Measurements from ENCODE around the gene PCMT1.

The PCMT1 gene

DNA sequence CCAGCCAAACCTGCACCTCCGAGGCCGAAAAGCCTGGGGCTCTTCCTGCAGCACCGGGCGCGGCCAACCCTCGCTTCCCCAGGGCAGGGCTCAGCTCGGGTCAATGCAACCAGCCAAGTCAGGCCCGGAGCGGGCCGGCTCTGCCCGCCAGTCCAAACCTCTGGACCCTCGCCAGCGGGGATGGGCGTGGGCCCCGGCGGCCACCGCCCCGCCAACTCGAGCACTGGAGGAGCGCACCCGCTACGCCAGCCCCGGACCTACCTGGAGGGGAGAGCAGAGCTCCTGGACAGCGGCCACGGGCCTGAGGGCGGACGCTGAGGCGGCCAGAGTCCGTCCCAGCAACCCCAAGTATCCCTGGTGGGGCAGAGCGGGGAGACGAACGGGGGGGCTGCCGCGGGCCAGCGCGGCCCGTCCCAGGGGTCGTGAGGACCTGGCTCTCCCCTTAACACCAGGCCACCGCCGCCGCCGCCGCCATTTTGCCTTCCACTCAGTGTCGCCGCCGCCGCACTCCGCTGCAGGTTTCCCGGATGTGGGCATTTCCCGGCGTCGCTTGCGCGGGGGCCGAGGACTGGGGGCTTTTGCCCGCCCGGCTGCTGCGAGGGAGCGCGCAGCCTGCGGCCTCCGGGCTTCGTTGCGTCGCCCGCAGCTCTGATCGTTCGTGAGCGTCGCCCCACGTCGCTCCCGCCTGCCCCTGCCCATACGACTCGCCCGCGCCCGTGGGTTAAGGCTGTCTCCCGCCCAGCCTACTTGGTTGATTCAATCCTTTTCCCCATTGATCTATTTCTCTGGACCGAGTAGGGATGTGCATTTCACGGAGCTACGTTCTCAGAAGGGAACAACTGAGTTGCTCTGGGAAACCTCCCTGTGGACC is 31.7 kb upstream of the PCMT1 start, which contains the start of gene LATS1:
LATS1 (minus strand) TSS at position 514 of the 871 bp plus-strand sequence. CDS start 15,975 bp downstream, outside the sequence.
- TF ChIP-seq CTCF (IDR thresholded peaks at IDR 0.05; ENCODE audit: low read depth, low read length): no peak
- no peaks in the 10 kb centered on the region for H3K9me3 ChIP-seq

GRCh38 chr6:149719531-149719930 is 30.0 kb upstream of the PCMT1 start:
- TF ChIP-seq CTCF (IDR thresholded peaks at IDR 0.05; ENCODE audit: low read depth, low read length): no peak
- H3K36me3 ChIP-seq: peaks cover 8% of the 10 kb centered on the region
- H3K9me3 ChIP-seq: no peaks in the 10 kb centered on the region
- no peak overlapping the region for H3K4me3 ChIP-seq (ENCODE audit: low read depth, low read length)
- no peak for DNase-seq
- H3K4me1 ChIP-seq: no peaks in the 10 kb centered on the region
- H3K27me3 ChIP-seq: no peaks in the 10 kb centered on the region

More for the DNA sequence above, 31.7 kb upstream of the PCMT1 start, which contains the start of gene LATS1:
- Histone ChIP-seq H3K4me1 (no peaks in the 10 kb centered on the region), H3K27me3 (no peaks in the 10 kb centered on the region), H3K4me3 (ENCODE audit: low read depth, low read length) (peak within 1 kb of the TSS; percentile 85), H3K36me3 (peaks cover under 1% of the 10 kb centered on the region; the same call in 1 of the 2 replicates)
- peak; percentile 92 for DNase-seq

GRCh38 chr6:149723262-149723661 is 26.3 kb upstream of the PCMT1 start:
- Histone ChIP-seq H3K36me3 (peaks cover 25% of the 10 kb centered on the region), H3K4me1 (no peaks in the 10 kb centered on the region), H3K9me3 (no peaks in the 10 kb centered on the region), H3K4me3 (ENCODE audit: low read depth, low read length) (no peak overlapping the region), H3K27me3 (no peaks in the 10 kb centered on the region)
- no peak for DNase-seq
- TF ChIP-seq CTCF (IDR thresholded peaks at IDR 0.05; ENCODE audit: low read depth, low read length): no peak

DNA sequence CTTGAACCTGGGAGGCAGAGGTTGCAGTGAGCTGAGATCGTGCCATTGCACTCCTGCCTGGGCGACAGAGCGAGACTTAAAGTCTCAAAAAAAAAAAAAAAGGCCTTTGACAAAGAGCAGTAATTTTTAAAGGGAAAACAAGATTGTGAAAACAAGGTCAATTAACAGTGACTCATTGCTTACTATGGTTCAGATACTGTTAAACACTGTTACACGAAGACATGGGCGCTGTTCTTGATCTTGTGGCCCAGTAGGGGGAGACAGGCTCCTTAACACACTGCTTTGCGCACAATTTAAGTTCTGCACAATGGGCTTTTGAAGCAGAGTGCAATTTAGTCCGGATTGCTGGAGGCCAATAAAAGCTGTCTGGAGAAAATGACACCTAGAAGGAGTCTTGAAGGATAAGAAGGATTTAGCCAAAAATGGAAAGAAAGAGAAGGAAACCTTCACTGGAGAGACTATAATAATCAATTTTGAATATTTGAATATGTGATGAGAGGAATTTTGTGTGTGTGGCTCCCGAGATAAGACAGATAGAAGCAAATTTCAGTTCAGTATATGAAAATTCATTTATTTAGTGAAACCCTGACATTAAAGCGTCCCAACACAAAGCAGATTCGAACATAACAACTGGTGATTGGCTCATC is 25.6 kb upstream of the PCMT1 start:
- Histone ChIP-seq H3K27me3 (no peaks in the 10 kb centered on the region), H3K9me3 (no peaks in the 10 kb centered on the region), H3K4me1 (no peaks in the 10 kb centered on the region), H3K36me3 (peaks cover 30% of the 10 kb centered on the region), H3K4me3 (ENCODE audit: low read depth, low read length) (no peak overlapping the region)
- TF ChIP-seq CTCF (IDR thresholded peaks at IDR 0.05; ENCODE audit: low read depth, low read length): peak; percentile 94
- DNase-seq: peak; percentile 52

- H3K4me3 ChIP-seq (ENCODE audit: low read depth, low read length): no peak overlapping the region
- peaks cover 47% of the 10 kb centered on the region for H3K36me3 ChIP-seq
- H3K4me1 ChIP-seq: no peaks in the 10 kb centered on the region
- DNase-seq: no peak
- H3K9me3 ChIP-seq: no peaks in the 10 kb centered on the region
- no peaks in the 10 kb centered on the region for H3K27me3 ChIP-seq
- TF ChIP-seq CTCF (IDR thresholded peaks at IDR 0.05; ENCODE audit: low read depth, low read length): no peak
Measured at GRCh38 chr6:149725785-149726184, 23.8 kb upstream of the PCMT1 start.

All from BE2C (cell line).